ENCODE data around the gene CYLD. TPM values are rescaled to one million over a fixed set of nuclear protein-coding genes. Genes with fewer than 3 reads are reported as not detected.

Gene CYLD
- polyA plus RNA-seq, 4 donors: 6.0 to 18.4 (median 7.6) TPM

DNA sequence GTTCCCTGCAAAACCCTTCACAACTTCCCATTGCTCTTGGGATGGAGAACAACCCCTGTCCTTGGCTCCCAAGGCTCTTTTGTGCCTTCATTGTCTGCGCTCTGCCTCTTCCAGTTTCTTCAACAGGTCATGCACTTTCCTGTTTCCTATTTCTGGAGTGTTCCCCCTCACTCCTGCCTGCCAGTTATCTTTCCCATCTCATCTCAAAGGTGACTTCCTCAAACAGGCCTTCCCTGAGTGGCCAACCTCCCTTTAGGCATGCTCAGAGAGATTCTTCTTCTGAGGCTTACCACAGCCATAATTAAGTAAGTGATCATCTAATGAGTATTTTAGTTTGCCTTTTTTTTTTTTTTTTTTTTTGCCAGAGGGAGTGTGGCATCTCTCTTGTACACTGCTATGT, 2.9 kb upstream of the CYLD start:
- no peaks in the 10 kb centered on the region for H3K36me3 ChIP-seq (ENCODE audit: control insufficient read depth in 3 of 3, insufficient read depth in 2 of 3, low read depth in 1 of 3, low read length in 3 of 3)
- H3K9me3 ChIP-seq (ENCODE audit: control insufficient read depth in 2 of 2, insufficient read depth in 1 of 2, low read depth in 1 of 2, low read length in 1 of 2): no peaks in the 10 kb centered on the region
- FAIRE-seq (no peak), DNase-seq (no peak)
- H3K27me3 ChIP-seq (ENCODE audit: control insufficient read depth in 3 of 3, insufficient read depth in 3 of 3, low read length in 3 of 3): peaks cover 0 to 4% (median 0%) of the 10 kb centered on the region in 3 donors
- 80 to 100% (median 99%) methylated on average over 1 of the region's 1 CpG for WGBS, 3 donors
- H3K4me1 ChIP-seq (ENCODE audit: control insufficient read depth in 3 of 3, insufficient read depth in 2 of 3, low read depth in 1 of 3, low read length in 2 of 3): peaks cover 0 to 6% (median 0%) of the 10 kb centered on the region in 3 donors
- H3K4me3 ChIP-seq (ENCODE audit: low read depth in 1 of 3, low read length in 3 of 3): no peak overlapping the region
- no peak overlapping the region for H3K27ac ChIP-seq (ENCODE audit: low read depth in 1 of 3, low read length in 2 of 3)

GRCh38 chr16:50740736-50741135, 1.1 kb upstream of the CYLD start:
- 57 to 78% (median 68%) methylated on average over 1 of the region's 1 CpG for WGBS, 3 donors
- FAIRE-seq: no peak
- no peak for DNase-seq
- Histone ChIP-seq H3K4me1 (ENCODE audit: control insufficient read depth in 3 of 3, insufficient read depth in 2 of 3, low read depth in 1 of 3, low read length in 2 of 3) (peaks cover 0 to 6% (median 0%) of the 10 kb centered on the region in 3 donors), H3K9me3 (ENCODE audit: control insufficient read depth in 2 of 2, insufficient read depth in 1 of 2, low read depth in 1 of 2, low read length in 1 of 2) (no peaks in the 10 kb centered on the region), H3K36me3 (ENCODE audit: control insufficient read depth in 3 of 3, insufficient read depth in 2 of 3, low read depth in 1 of 3, low read length in 3 of 3) (peaks cover 0 to 3% (median 0%) of the 10 kb centered on the region in 3 donors), H3K4me3 (ENCODE audit: low read depth in 1 of 3, low read length in 3 of 3) (no peak overlapping the region), H3K27me3 (ENCODE audit: control insufficient read depth in 3 of 3, insufficient read depth in 3 of 3, low read length in 3 of 3) (peaks cover 0 to 4% (median 0%) of the 10 kb centered on the region in 3 donors), H3K27ac (ENCODE audit: low read depth in 1 of 3, low read length in 2 of 3) (no peak overlapping the region)

- no peaks in the 10 kb centered on the region for H3K9me3 ChIP-seq (ENCODE audit: control insufficient read depth in 2 of 2, insufficient read depth in 1 of 2, low read depth in 1 of 2, low read length in 1 of 2)
- peak overlapping the region in 2 of 3 donors; percentile 40 to 48 for H3K4me3 ChIP-seq (ENCODE audit: low read depth in 1 of 3, low read length in 3 of 3)
- DNase-seq: no peak
- H3K27ac ChIP-seq (ENCODE audit: low read depth in 1 of 3, low read length in 2 of 3): peak overlapping the region in 2 of 3 donors; percentile 39 to 76
- peaks cover 0 to 3% (median 0%) of the 10 kb centered on the region in 3 donors for H3K36me3 ChIP-seq (ENCODE audit: control insufficient read depth in 3 of 3, insufficient read depth in 2 of 3, low read depth in 1 of 3, low read length in 3 of 3)
- FAIRE-seq: no peak
- peaks cover 0 to 4% (median 0%) of the 10 kb centered on the region in 3 donors for H3K27me3 ChIP-seq (ENCODE audit: control insufficient read depth in 3 of 3, insufficient read depth in 3 of 3, low read length in 3 of 3)
- H3K4me1 ChIP-seq (ENCODE audit: control insufficient read depth in 3 of 3, insufficient read depth in 2 of 3, low read depth in 1 of 3, low read length in 2 of 3): peaks cover 0 to 6% (median 0%) of the 10 kb centered on the region in 3 donors
- 5 to 9% (median 6%) methylated on average over 21 of the region's 21 CpGs for WGBS, 3 donors
Measured at GRCh38 chr16:50741225-50741780, 583 bp upstream of the CYLD start.

- DNase-seq (peak; percentile 48 to 65), FAIRE-seq (no peak)
- H3K27ac ChIP-seq (ENCODE audit: low read depth in 1 of 3, low read length in 2 of 3): peak overlapping the region; percentile 19 to 97 (median 73)
- WGBS, 3 donors: 0 to 1% (median 0%) methylated on average over 21 to 28 of the region's 28 CpGs
- H3K27me3 ChIP-seq (ENCODE audit: control insufficient read depth in 3 of 3, insufficient read depth in 3 of 3, low read length in 3 of 3): no peaks in the 10 kb centered on the region
- peaks cover 0 to 3% (median 0%) of the 10 kb centered on the region in 3 donors for H3K36me3 ChIP-seq (ENCODE audit: control insufficient read depth in 3 of 3, insufficient read depth in 2 of 3, low read depth in 1 of 3, low read length in 3 of 3)
- no peaks in the 10 kb centered on the region for H3K9me3 ChIP-seq (ENCODE audit: control insufficient read depth in 2 of 2, insufficient read depth in 1 of 2, low read depth in 1 of 2, low read length in 1 of 2)
- H3K4me3 ChIP-seq (ENCODE audit: low read depth in 1 of 3, low read length in 3 of 3): peak overlapping the region; percentile 69 to 96 (median 92)
- peaks cover 0 to 6% (median 0%) of the 10 kb centered on the region in 3 donors for H3K4me1 ChIP-seq (ENCODE audit: control insufficient read depth in 3 of 3, insufficient read depth in 2 of 3, low read depth in 1 of 3, low read length in 2 of 3)
Measured at GRCh38 chr16:50742576-50743200, 802 bp downstream of the CYLD start.

- H3K4me3 ChIP-seq (ENCODE audit: low read depth in 1 of 3, low read length in 3 of 3): no peak overlapping the region
- no peak overlapping the region for H3K27ac ChIP-seq (ENCODE audit: low read depth in 1 of 3, low read length in 2 of 3)
- H3K4me1 ChIP-seq (ENCODE audit: control insufficient read depth in 3 of 3, insufficient read depth in 2 of 3, low read depth in 1 of 3, low read length in 2 of 3): peaks cover 0 to 6% (median 0%) of the 10 kb centered on the region in 3 donors
- WGBS, 3 donors: 66 to 82% (median 69%) methylated on average over 3 of the region's 3 CpGs
- FAIRE-seq (no peak), DNase-seq (no peak)
- peaks cover 0 to 3% (median 0%) of the 10 kb centered on the region in 3 donors for H3K36me3 ChIP-seq (ENCODE audit: control insufficient read depth in 3 of 3, insufficient read depth in 2 of 3, low read depth in 1 of 3, low read length in 3 of 3)
- no peaks in the 10 kb centered on the region for H3K27me3 ChIP-seq (ENCODE audit: control insufficient read depth in 3 of 3, insufficient read depth in 3 of 3, low read length in 3 of 3)
- no peaks in the 10 kb centered on the region for H3K9me3 ChIP-seq (ENCODE audit: control insufficient read depth in 2 of 2, insufficient read depth in 1 of 2, low read depth in 1 of 2, low read length in 1 of 2)
Measured at GRCh38 chr16:50743581-50744225, 1.8 kb downstream of the CYLD start.

- FAIRE-seq: no peak
- peak overlapping the region in 1 of 3 donors; percentile 50 for H3K27ac ChIP-seq (ENCODE audit: low read depth in 1 of 3, low read length in 2 of 3)
- H3K27me3 ChIP-seq (ENCODE audit: control insufficient read depth in 3 of 3, insufficient read depth in 3 of 3, low read length in 3 of 3): no peaks in the 10 kb centered on the region
- 49 to 57% (median 53%) methylated on average over 3 of the region's 3 CpGs for WGBS, 3 donors
- no peak for DNase-seq
- H3K9me3 ChIP-seq (ENCODE audit: control insufficient read depth in 2 of 2, insufficient read depth in 1 of 2, low read depth in 1 of 2, low read length in 1 of 2): no peaks in the 10 kb centered on the region
- H3K4me1 ChIP-seq (ENCODE audit: control insufficient read depth in 3 of 3, insufficient read depth in 2 of 3, low read depth in 1 of 3, low read length in 2 of 3): peaks cover 0 to 6% (median 0%) of the 10 kb centered on the region in 3 donors
- H3K36me3 ChIP-seq (ENCODE audit: control insufficient read depth in 3 of 3, insufficient read depth in 2 of 3, low read depth in 1 of 3, low read length in 3 of 3): peaks cover 0 to 5% (median 2%) of the 10 kb centered on the region in 3 donors
- no peak overlapping the region for H3K4me3 ChIP-seq (ENCODE audit: low read depth in 1 of 3, low read length in 3 of 3)
Measured at GRCh38 chr16:50744881-50745280, 3.0 kb downstream of the CYLD start.

DNA sequence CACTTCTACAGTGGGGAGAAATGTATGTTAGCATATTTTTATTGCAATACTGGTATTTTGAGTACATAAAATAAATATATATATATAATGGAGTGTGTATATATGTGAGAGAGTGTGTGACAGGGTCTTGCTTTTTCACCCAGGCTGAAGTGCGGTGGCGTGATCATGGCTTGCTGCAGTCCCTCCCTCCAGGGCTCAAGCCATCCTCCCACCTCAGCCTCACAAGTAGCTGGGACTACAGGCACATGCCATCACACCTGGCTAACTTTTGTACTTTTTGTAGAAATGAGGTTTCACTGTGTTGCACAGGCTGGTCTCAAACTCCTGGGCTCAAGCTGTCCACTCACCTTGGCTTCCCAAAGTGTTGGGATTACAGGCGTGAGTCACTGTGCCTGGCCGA, 4.1 kb downstream of the CYLD start:
- FAIRE-seq (no peak), DNase-seq (no peak)
- Histone ChIP-seq H3K4me3 (ENCODE audit: low read depth in 1 of 3, low read length in 3 of 3) (no peak overlapping the region), H3K4me1 (ENCODE audit: control insufficient read depth in 3 of 3, insufficient read depth in 2 of 3, low read depth in 1 of 3, low read length in 2 of 3) (peaks cover 0 to 6% (median 0%) of the 10 kb centered on the region in 3 donors), H3K27ac (ENCODE audit: low read depth in 1 of 3, low read length in 2 of 3) (peak overlapping the region in 2 of 3 donors; percentile 8 to 72), H3K9me3 (ENCODE audit: control insufficient read depth in 2 of 2, insufficient read depth in 1 of 2, low read depth in 1 of 2, low read length in 1 of 2) (no peaks in the 10 kb centered on the region), H3K27me3 (ENCODE audit: control insufficient read depth in 3 of 3, insufficient read depth in 3 of 3, low read length in 3 of 3) (no peaks in the 10 kb centered on the region), H3K36me3 (ENCODE audit: control insufficient read depth in 3 of 3, insufficient read depth in 2 of 3, low read depth in 1 of 3, low read length in 3 of 3) (peaks cover 0 to 5% (median 2%) of the 10 kb centered on the region in 3 donors)
- WGBS, 3 donors: 59 to 67% (median 66%) methylated on average over 4 of the region's 4 CpGs

- Histone ChIP-seq H3K36me3 (ENCODE audit: control insufficient read depth in 3 of 3, insufficient read depth in 2 of 3, low read depth in 1 of 3, low read length in 3 of 3) (peaks cover 0 to 5% (median 2%) of the 10 kb centered on the region in 3 donors), H3K9me3 (ENCODE audit: control insufficient read depth in 2 of 2, insufficient read depth in 1 of 2, low read depth in 1 of 2, low read length in 1 of 2) (no peaks in the 10 kb centered on the region), H3K4me1 (ENCODE audit: control insufficient read depth in 3 of 3, insufficient read depth in 2 of 3, low read depth in 1 of 3, low read length in 2 of 3) (peaks cover 0 to 3% (median 0%) of the 10 kb centered on the region in 3 donors), H3K4me3 (ENCODE audit: low read depth in 1 of 3, low read length in 3 of 3) (no peak overlapping the region), H3K27me3 (ENCODE audit: control insufficient read depth in 3 of 3, insufficient read depth in 3 of 3, low read length in 3 of 3) (no peaks in the 10 kb centered on the region), H3K27ac (ENCODE audit: low read depth in 1 of 3, low read length in 2 of 3) (peak overlapping the region in 2 of 3 donors; percentile 41 to 48)
- DNase-seq (peak; percentile 40 to 41), FAIRE-seq (no peak)
- 53 to 79% (median 56%) methylated on average over 7 of the region's 7 CpGs for WGBS, 3 donors
Measured at GRCh38 chr16:50747207-50747956, 5.5 kb downstream of the CYLD start.
